Lower leg skin (tissue), 3 donors: Measurements from ENCODE around the gene MUC5AC.

Source experiments
- POLR2A ChIP-seq, 2 donors: fragments of 450-650 bp; IDR thresholded peaks; one replicate each; pipeline ENCODE4 v1.6.1; 2016 to 2017; ENCODE audit warnings: antibody characterized with exemption in 2 of 2, mild to moderate bottlenecking in 1 of 2, moderate library complexity in 1 of 2
- TF ChIP-seq, protein P1 (sequence below), 3 donors: fragments of 450-650 bp; IDR thresholded peaks; one replicate each; pipeline ENCODE4 v1.5.1; 2016; ENCODE audit warnings: antibody characterized with exemption in 3 of 3, mild to moderate bottlenecking in 3 of 3, moderate library complexity in 2 of 3

GRCh38 chr11:1219834-1220815, 62.4 kb downstream of the MUC5AC start:
- TF ChIP-seq, protein P1, sequence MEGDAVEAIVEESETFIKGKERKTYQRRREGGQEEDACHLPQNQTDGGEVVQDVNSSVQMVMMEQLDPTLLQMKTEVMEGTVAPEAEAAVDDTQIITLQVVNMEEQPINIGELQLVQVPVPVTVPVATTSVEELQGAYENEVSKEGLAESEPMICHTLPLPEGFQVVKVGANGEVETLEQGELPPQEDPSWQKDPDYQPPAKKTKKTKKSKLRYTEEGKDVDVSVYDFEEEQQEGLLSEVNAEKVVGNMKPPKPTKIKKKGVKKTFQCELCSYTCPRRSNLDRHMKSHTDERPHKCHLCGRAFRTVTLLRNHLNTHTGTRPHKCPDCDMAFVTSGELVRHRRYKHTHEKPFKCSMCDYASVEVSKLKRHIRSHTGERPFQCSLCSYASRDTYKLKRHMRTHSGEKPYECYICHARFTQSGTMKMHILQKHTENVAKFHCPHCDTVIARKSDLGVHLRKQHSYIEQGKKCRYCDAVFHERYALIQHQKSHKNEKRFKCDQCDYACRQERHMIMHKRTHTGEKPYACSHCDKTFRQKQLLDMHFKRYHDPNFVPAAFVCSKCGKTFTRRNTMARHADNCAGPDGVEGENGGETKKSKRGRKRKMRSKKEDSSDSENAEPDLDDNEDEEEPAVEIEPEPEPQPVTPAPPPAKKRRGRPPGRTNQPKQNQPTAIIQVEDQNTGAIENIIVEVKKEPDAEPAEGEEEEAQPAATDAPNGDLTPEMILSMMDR (IDR thresholded peaks at IDR 0.05), result no peak
- no peak for TF ChIP-seq POLR2A (IDR thresholded peaks at IDR 0.05)
